GF-D8 (cell line): ENCODE data around the gene GLT6D1.

Source experiments
- DNase-seq: peaks from one replicate; lab custom pipeline; 2025; lab: John Stamatoyannopoulos, UW

GLT6D1 gene

GRCh38 chr9:135608294-135608998 lies 30.9 kb downstream of the GLT6D1 start:
- no peak for DNase-seq

- DNase-seq = no peak
Measured at GRCh38 chr9:135607401-135608293, 31.7 kb downstream of the GLT6D1 start.

- DNase-seq = no peak
Measured at GRCh38 chr9:135606885-135607259, 32.5 kb downstream of the GLT6D1 start.

GRCh38 chr9:135605238-135605781 lies 34.0 kb downstream of the GLT6D1 start:
- no peak for DNase-seq

GRCh38 chr9:135604437-135605237 lies 34.7 kb downstream of the GLT6D1 start:
- no peak for DNase-seq

- DNase-seq = no peak
Measured at GRCh38 chr9:135602789-135603481, 36.4 kb downstream of the GLT6D1 start.

GRCh38 chr9:135601988-135602387 lies 37.4 kb downstream of the GLT6D1 start:
- no peak for DNase-seq

- DNase-seq = no peak
Measured at GRCh38 chr9:135600296-135600817, 39.0 kb downstream of the GLT6D1 start.

GRCh38 chr9:135596211-135596610 lies 43.1 kb downstream of the GLT6D1 start:
- DNase-seq = no peak

- no peak for DNase-seq
Measured at GRCh38 chr9:135592625-135593024, 46.7 kb downstream of the GLT6D1 start.

GRCh38 chr9:135592331-135592590 lies 47.1 kb downstream of the GLT6D1 start:
- DNase-seq = no peak

- DNase-seq = no peak
Measured at GRCh38 chr9:135591506-135592330, 47.6 kb downstream of the GLT6D1 start.

- no peak for DNase-seq
Measured at GRCh38 chr9:135590486-135591079, 48.8 kb downstream of the GLT6D1 start.

- DNase-seq = no peak
Measured at GRCh38 chr9:135589596-135590485, 49.5 kb downstream of the GLT6D1 start.

- DNase-seq = no peak
Measured at GRCh38 chr9:135588886-135589595, 50.3 kb downstream of the GLT6D1 start.

- DNase-seq = no peak
Measured at GRCh38 chr9:135588371-135588770, 51.0 kb downstream of the GLT6D1 start.

GRCh38 chr9:135587658-135588057 lies 51.7 kb downstream of the GLT6D1 start:
- no peak for DNase-seq

GRCh38 chr9:135586601-135587109 lies 52.7 kb downstream of the GLT6D1 start:
- no peak for DNase-seq
